Vagina (tissue), 2 donors: Measurements from ENCODE around the gene SGIP1.

Source experiments
- CTCF ChIP-seq, 3 experiments: fragments of 450-650 bp in 2 of 3; fragments of 200-600 bp in 1 of 3; sonication (generic) in 1 of 3; IDR thresholded peaks; one replicate each; pipeline ENCODE4 v1.5.1; 2017 to 2019; ENCODE audit warnings: antibody characterized with exemption in 3 of 3, mild to moderate bottlenecking in 2 of 3, moderate library complexity in 2 of 3
- POLR2A ChIP-seq, 2 donors: fragments of 450-650 bp; IDR thresholded peaks; one replicate each; pipeline ENCODE4 v1.6.1; 2017; ENCODE audit warnings: antibody characterized with exemption in 2 of 2, mild to moderate bottlenecking in 2 of 2, moderate library complexity in 2 of 2

- TF ChIP-seq POLR2A (IDR thresholded peaks at IDR 0.05) (no peak), CTCF (IDR thresholded peaks at IDR 0.05) (no peak)
These were observed 217.2 kb downstream of the SGIP1 start for GRCh38 chr1:66751160-66751559.
